Endothelial cell of umbilical vein (primary cell): ENCODE data around the gene SETD1A. TPM values are rescaled to one million over a fixed set of nuclear protein-coding genes. Genes with fewer than 3 reads are reported as not detected.

ENCODE experiments used
- BruUV-seq: library from RNA; stranded (reverse); fragments of 400-500 nt; replicated peaks from 2 replicates; lab custom pipeline; 2021; lab: Mats Ljungman, UMichigan
- CTCF ChIA-PET: fragments of 300-600, 350-600 bp; sonication (Branson Sonifier 250); formaldehyde crosslinking; loops from one replicate; lab custom pipeline; 2021; ENCODE audit warnings: antibody characterized with exemption, inconsistent platforms; lab: Charles Lee
- POLR2A ChIA-PET: fragments of 300-600, 350-600 bp; sonication (Branson Sonifier 250); formaldehyde crosslinking; loops from one replicate; lab custom pipeline; 2021; ENCODE audit warnings: antibody characterized with exemption, inconsistent platforms; lab: Charles Lee
- DNase-seq: peaks from one replicate; pipeline ENCODE4 v3.0.0-alpha.2; 2011; ENCODE audit warnings: low read depth, low spot score
- FAIRE-seq: peaks from 2 replicates; lab custom pipeline; 2011; peaks lifted over from hg19 to GRCh38; lab: Jason Lieb, UNC
- H2AFZ ChIP-seq: 2 replicates; pipeline ENCODE4 v1.6.0; 2012; ENCODE audit warnings: low read depth, low read length, control low read depth, inconsistent platforms
- H3K27ac ChIP-seq: 2 replicates; pipeline ENCODE4 v1.5.1; 2011; ENCODE audit warnings: low read depth, mild to moderate bottlenecking, control low read depth, low read length, moderate library complexity; ENCODE audit not compliant: insufficient read depth
- H3K27me3 ChIP-seq, 2 experiments: 2 replicates each; pipeline versions ENCODE4 v1.6.0 to v1.6.1; 2011; ENCODE audit warnings: low read length in 2 of 2, mixed read lengths in 1 of 2; ENCODE audit not compliant: control insufficient read depth in 2 of 2, insufficient read depth in 2 of 2
- H3K36me3 ChIP-seq, 2 experiments: 2 replicates in 1 of 2; 3 replicates in 1 of 2; pipeline ENCODE4 v1.5.1; 2011; ENCODE audit warnings: low read length in 2 of 2, mild to moderate bottlenecking in 1 of 2, moderate library complexity in 1 of 2; ENCODE audit not compliant: control insufficient read depth in 2 of 2, insufficient read depth in 2 of 2; ENCODE audit errors: extremely low read depth in 1 of 2
- H3K4me1 ChIP-seq: 3 replicates; pipeline ENCODE4 v1.5.1; 2011; ENCODE audit warnings: mild to moderate bottlenecking, low read length; ENCODE audit not compliant: control insufficient read depth, insufficient read depth; ENCODE audit errors: extremely low read depth
- H3K4me2 ChIP-seq: 2 replicates; pipeline ENCODE4 v1.6.1; 2011; ENCODE audit warnings: low read length, control low read depth, mixed read lengths; ENCODE audit not compliant: insufficient read depth
- H3K4me3 ChIP-seq, 3 experiments: fragments of 200-600 bp in 1 of 3; sonication (generic), shearing (Covaris generic) in 1 of 3; replicated peaks in 1 of 3; 2 replicates each; pipeline ENCODE4 v1.5.1; 2011 to 2016; ENCODE audit warnings: control low read depth in 3 of 3, low read length in 3 of 3, mild to moderate bottlenecking in 2 of 3, inconsistent platforms in 1 of 3, low read depth in 1 of 3, moderate library complexity in 1 of 3; ENCODE audit not compliant: insufficient read depth in 1 of 3
- H3K79me2 ChIP-seq: 2 replicates; pipeline ENCODE4 v1.6.0; 2012; ENCODE audit warnings: low read length, inconsistent platforms; ENCODE audit not compliant: control insufficient read depth, insufficient read depth
- H3K9ac ChIP-seq: replicated peaks from 2 replicates; pipeline ENCODE3; 2011; ENCODE audit warnings: low read length, control low read depth; ENCODE audit not compliant: insufficient read depth; ENCODE audit errors: extremely low read depth
- H3K9me1 ChIP-seq: replicated peaks from 3 replicates; pipeline ENCODE4 v1.6.0; 2011; ENCODE audit warnings: mild to moderate bottlenecking, low read length; ENCODE audit not compliant: control insufficient read depth, insufficient read depth; ENCODE audit errors: extremely low read depth
- H3K9me3 ChIP-seq: replicated peaks from 2 replicates; pipeline ENCODE4 v1.5.1; 2012; ENCODE audit warnings: low read length, inconsistent platforms; ENCODE audit not compliant: control insufficient read depth, insufficient read depth
- H4K20me1 ChIP-seq: replicated peaks from 2 replicates; pipeline ENCODE3; 2011; ENCODE audit warnings: mild to moderate bottlenecking, low read length; ENCODE audit not compliant: control insufficient read depth, insufficient read depth; ENCODE audit errors: extremely low read depth
- EZH2 ChIP-seq: IDR thresholded peaks from 2 replicates; pipeline ENCODE4 v1.6.1; 2012; ENCODE audit warnings: borderline replicate concordance, low read depth, mild to moderate bottlenecking, moderate library complexity, low read length, inconsistent platforms; ENCODE audit not compliant: severe bottlenecking
- FOS ChIP-seq: IDR thresholded peaks from 2 replicates; pipeline ENCODE4 v1.6.1; 2011; ENCODE audit warnings: mild to moderate bottlenecking, low read length, moderate library complexity, borderline replicate concordance; ENCODE audit not compliant: insufficient read depth
- GATA2 ChIP-seq: IDR thresholded peaks from 2 replicates; pipeline ENCODE4 v1.7.0; 2011; ENCODE audit warnings: low read depth, mild to moderate bottlenecking, moderate library complexity, mixed read lengths, low read length; ENCODE audit not compliant: insufficient read length, insufficient read depth
- JUN ChIP-seq: IDR thresholded peaks from 2 replicates; pipeline ENCODE4 v1.6.1; 2011; ENCODE audit warnings: borderline replicate concordance, low read depth; ENCODE audit not compliant: insufficient read length, insufficient read depth
- MYC ChIP-seq: IDR thresholded peaks from one replicate; pipeline ENCODE4 v1.6.1; 2011; ENCODE audit warnings: mild to moderate bottlenecking, low read depth, low read length
- POLR2AphosphoS5 ChIP-seq: IDR thresholded peaks from 2 replicates; pipeline ENCODE4 v1.6.1; 2012; ENCODE audit warnings: low read depth, mild to moderate bottlenecking, control low read depth, low read length, moderate library complexity; ENCODE audit not compliant: insufficient read depth
- dilution Hi-C: fragments of 300-500 bp; cut with MboI; formaldehyde crosslinking; loops from one replicate; pipeline ENCODE4 v1.15.0; 2019; ENCODE audit warnings: low sequenced_read_pairs; ENCODE audit not compliant: extremely low pct_ligation_motif_present
- intact Hi-C: fragments of 100-400 bp; cut with micrococcal nuclease; formaldehyde crosslinking; loops from one replicate; pipeline ENCODE4 v1.10.0; 2022
- polyA plus RNA-seq, 4 experiments: library from polyadenylated mRNA; depleted of rRNA in 3 of 4; stranded (reverse) in 3 of 4; unstranded in 1 of 4; fragments of >200 nt; gene quantifications; 2 replicates each; pipeline versions ENCODE4 v1.2.1 to v1.2.3, GENCODE V29; 2011 to 2012; ENCODE audit warnings: missing spikeins in 1 of 4
- total RNA-seq: library from RNA; stranded (reverse); gene quantifications from 2 replicates; pipeline ENCODE4 v1.2.3, GENCODE V29; 2021
- TF ChIP-seq, protein P1 (sequence below): IDR thresholded peaks from 2 replicates; pipeline ENCODE4 v1.6.1; 2011; ENCODE audit not compliant: insufficient read depth, insufficient read length

The SETD1A gene
- total and polyA plus RNA-seq, 2 donors (not counting 3 experiments of a cell fraction or from before 2014, with no cell fraction given): 3.5 to 21.3 TPM

DNA sequence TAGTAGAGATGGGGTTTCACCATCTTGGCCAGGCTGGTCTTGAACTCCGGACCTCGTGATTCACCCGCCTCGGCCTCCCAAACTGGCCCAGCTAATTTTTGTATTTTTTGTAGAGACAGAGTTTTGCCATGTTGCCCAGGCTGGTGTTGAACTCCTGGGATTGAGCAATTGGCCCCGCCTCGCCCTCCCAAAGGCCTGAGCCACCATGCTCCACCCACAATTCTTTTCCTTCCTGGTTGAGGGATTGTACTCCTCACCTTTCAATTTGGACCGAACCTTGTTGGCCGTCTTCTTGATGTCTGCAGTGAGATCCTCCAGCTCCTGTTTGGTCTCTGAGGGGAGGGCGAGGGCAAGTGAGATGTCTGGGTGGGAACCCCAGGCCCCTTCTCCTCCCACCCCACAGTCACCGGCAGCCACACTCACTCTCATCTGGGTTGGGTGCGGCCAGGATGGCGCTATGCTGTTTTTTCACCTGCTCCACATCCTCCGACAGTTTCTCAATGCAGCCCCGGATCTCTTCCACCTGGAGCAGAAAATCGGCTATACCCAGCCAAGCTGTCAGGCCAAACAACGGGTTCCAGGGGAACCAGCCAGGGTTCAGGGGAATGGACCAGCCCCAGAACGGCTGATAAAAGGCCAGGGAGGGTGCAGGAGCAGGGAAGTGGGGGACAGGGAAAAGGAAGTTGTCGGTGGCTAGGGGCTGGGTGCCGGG, 43.3 kb downstream of the SETD1A start:
- no peak overlapping the region for H3K4me3 ChIP-seq
- TF ChIP-seq, protein P1, sequence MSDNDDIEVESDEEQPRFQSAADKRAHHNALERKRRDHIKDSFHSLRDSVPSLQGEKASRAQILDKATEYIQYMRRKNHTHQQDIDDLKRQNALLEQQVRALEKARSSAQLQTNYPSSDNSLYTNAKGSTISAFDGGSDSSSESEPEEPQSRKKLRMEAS: no peak
- TF ChIP-seq MYC: no peak
- TF ChIP-seq POLR2AphosphoS5: no peak
- no peak for TF ChIP-seq GATA2
- no peak for TF ChIP-seq JUN
- no peak for TF ChIP-seq EZH2
- no peak for TF ChIP-seq FOS
- FAIRE-seq (no peak), DNase-seq (no peak)
- H3K9me1 ChIP-seq: no peaks in the 10 kb centered on the region
- ChIA-PET POLR2A (no interaction called here), CTCF (no interaction called here)
- H2AFZ ChIP-seq: no peak overlapping the region
- intact Hi-C loops: no loop called here
- H3K36me3 ChIP-seq: no peaks in the 10 kb centered on the region
- H3K9me3 ChIP-seq: no peaks in the 10 kb centered on the region
- H3K4me1 ChIP-seq: no peaks in the 10 kb centered on the region
- no peak overlapping the region for H3K9ac ChIP-seq
- dilution Hi-C loops: no loop called here
- no TSS peak for BruUV-seq
- no peak overlapping the region for H3K27ac ChIP-seq
- H3K27me3 ChIP-seq: peaks cover 0 to under 1% of the 10 kb centered on the region in 2 experiments
- H4K20me1 ChIP-seq: no peaks in the 10 kb centered on the region
- H3K4me2 ChIP-seq: no peak overlapping the region
- H3K79me2 ChIP-seq: no peaks in the 10 kb centered on the region
